HK-2 (cell line): ENCODE data around the gene DGCR2.
"Not testable (repeated sequence)": the region's sequence is repeated elsewhere in the genome, so short reads cannot be mapped to it uniquely, and the experiment has no call there.

ENCODE experiments used
- DNase-seq: peaks from one replicate; pipeline ENCODE4 v3.0.0-alpha.2; 2018; ENCODE audit not compliant: unreplicated experiment

The DGCR2 gene

DNA sequence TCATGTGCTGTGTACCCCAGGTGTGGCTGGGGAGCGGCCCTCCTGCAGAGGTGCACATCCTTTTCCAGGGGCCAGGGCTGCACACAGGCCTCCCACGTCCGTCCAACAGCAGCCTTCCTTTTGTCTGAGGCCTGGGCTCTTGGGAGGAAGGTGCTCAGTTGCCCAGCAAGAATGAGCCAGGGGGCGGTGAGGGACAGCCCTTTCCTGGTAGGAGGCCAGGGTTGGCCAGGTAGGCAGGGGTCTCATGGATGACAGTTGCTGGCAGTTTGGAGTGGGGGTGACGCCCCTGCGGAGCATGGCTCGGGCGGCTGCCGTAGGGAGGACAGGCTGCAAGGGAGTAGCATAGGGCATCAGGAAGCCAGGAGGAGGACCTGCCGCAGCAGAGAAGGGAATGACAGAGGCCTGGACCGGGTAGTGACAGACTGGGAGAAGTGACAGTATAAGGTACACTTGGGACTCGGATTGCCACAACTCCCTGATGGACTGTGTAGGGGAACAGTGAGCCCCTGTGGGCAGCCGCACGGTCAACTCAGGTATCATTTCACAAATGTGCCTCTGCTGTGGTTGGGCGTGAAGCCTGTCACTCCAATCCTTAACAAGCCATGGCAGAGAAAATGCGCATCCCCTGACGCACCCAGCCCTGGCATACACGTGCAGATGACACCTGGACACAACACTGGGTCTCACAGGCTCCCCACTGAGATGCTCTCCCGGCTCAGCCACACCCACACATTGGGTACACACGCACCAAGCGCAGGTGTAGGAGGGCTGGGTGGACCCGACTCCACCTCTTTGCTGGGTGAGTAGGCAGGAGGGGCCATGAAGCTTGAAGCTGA is 79.7 kb downstream of the DGCR2 start:
- no peak for DNase-seq

DNA sequence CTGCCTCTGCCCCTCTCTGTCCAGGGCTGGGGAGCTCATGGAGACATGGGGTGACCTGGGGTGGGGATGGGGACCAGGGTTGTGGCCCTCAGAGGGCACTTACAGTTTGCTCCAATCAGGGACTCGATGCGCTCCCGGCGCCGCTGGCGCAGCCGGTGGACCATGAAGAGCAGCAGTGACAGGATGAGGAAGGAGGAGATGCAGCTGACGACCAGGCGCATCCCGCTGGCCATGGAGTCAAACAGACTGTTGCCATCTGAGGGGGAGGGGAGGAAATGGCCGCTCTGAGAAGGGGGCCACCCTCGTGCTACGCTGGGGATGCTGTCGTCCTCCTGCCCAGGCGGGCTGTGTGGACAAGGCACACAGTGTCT is 80.5 kb downstream of the DGCR2 start:
- no peak for DNase-seq

DNA sequence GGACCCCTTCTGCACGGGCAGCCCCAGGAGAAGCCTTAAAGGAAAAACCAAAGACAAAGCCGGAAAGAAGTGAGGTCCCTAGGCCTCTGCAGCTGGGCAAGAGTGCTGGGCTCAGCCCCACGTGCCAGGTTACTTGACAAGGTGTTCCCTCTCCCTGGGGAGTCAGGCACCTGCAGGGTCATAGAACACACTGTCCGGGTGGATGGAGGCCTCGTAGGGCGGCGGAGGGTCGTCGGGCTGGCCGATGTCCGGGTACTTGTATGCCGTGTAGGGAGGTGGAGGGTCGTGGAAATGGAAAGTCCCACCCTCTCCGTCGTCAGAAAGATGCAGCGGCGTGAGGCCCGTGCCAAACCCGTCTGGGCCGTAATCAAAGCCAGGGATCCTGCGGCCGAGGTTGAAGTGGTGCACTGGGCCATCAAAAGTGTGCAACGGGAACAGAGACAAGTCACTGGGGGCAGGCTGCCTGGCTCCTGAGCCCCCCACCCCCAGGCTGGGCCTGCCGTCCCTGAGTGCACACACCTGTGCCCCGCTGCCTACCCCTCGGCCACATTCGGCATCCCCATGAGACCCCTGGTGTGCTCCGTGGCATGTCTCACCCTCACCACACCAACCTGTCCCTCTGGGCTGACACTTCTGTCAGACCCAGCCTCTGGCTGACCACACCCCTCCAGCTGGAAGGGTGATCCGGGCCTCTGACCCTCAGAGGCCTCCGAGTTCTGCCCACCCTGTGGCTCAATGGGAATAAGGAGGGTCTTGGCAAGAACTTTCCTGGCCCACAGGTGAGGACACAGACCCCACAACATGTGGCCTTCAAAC is 81.1 kb downstream of the DGCR2 start:
- no peak for DNase-seq

DNA sequence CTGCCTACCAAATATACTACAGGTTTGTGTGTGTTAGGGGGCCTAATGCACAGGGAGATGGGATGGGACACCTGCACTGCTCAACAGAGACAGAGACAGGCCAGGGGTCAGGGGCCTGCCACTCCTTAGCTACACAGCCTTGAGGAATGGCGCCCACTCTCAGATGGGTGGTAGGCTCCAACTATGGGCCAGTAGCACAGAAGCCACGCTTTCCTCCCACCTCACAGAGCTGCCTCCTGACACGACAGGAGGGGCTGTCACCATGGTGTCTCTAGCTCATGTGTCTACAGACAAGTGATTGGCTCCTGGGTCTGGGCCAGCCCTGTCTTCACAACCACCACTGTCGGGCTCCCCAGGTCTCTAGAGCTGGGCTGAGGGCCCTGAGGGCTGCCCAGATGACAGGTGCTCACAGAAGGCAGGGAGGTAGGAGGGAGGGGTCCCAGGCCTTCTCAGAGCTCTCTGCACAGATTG is 81.8 kb downstream of the DGCR2 start:
- DNase-seq, result no peak

DNA sequence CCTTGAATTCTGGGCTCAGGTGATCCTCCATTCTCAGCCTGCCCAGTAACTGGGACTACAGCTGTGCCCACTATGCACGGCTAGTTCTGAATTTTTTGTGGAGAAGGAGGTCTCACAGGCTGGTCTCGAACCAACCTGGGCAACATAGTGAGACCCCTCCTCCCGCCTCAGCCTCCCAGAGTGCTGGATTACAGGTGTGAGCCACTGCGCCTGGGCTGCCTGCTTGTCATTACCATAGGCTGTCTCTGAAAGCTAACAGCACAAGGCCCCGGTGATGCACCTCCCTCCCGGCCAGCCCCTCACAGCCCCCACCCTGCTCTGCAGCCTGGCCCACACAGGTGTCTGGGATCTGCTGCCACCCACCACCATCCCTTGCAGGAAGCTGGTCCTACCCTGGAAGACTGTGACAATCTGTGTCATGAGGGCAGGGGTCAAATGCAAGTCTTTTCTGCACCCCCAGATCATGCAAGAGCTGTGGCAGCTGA is 82.4 kb downstream of the DGCR2 start:
- no peak for DNase-seq

DNA sequence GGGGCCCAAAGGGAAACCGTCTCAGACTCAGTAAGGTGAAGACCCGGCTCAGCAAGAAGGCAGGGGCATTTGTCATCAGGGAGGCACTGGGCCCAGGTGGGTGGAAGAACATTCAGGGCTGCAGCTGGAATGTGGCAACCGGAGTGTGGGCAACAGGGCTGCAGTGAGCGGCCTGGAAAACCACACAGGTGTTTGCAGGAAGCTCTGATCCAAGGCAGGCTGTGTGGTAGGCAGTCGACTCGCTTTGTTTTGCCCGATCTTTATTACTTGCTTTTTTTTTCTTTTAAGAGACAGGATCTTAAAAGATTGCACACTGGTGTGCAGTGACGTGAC is 82.8 kb downstream of the DGCR2 start:
- DNase-seq, result no peak

DNA sequence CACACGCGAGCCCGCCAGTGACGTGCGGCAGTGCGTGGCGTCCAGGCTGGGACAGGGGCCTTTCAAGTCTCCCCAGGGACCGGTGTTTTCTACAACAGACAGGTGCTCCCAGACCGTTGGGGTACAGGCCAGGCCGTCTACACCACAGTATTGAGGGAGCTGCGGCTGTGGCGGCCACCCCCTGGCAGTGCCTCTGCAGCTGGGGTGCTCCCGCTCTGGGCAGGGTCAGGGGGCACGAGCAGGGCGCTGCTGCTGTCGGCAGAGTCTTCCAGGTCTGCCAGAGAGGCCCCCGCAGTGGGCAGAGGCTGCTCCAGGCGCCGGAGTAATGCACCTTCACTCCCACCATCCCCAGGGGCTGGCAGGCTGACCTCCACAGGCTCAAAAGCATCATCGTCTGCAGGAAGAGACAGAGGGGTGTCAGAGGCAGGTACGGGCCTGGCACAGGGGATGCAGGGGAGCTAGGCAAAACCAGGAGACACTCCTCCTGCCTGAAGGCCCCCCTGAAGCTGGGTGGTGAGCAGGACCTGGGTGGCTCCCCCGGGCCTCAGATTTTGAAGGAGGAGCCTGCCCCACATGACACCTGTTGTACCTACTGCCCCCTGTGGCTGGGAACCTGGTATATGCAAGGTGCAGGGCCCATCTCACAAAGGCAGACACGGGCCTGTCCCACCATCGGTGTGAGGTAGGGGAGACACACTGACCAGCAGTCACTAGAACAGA is 83.3 kb downstream of the DGCR2 start:
- DNase-seq, result no peak

DNA sequence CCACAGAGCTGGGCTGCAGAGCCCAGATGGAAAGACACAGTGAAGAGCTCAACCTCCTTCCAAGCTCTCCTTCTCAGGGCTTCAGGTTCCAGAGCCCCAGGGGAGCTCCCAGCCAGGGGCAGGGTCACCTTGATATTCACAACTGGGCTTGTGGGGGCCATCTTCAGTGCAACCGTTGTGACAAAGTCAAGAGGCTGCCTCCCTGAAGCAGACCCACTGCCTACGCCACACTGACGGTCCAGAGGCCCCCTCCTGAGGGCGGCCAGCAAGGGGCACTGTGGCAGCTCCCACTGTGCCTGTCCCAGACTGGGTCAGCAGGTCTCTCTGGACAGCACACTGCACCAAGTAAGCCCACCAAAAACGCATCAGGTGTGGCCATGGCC is 84.1 kb downstream of the DGCR2 start:
- DNase-seq, result no peak

DNA sequence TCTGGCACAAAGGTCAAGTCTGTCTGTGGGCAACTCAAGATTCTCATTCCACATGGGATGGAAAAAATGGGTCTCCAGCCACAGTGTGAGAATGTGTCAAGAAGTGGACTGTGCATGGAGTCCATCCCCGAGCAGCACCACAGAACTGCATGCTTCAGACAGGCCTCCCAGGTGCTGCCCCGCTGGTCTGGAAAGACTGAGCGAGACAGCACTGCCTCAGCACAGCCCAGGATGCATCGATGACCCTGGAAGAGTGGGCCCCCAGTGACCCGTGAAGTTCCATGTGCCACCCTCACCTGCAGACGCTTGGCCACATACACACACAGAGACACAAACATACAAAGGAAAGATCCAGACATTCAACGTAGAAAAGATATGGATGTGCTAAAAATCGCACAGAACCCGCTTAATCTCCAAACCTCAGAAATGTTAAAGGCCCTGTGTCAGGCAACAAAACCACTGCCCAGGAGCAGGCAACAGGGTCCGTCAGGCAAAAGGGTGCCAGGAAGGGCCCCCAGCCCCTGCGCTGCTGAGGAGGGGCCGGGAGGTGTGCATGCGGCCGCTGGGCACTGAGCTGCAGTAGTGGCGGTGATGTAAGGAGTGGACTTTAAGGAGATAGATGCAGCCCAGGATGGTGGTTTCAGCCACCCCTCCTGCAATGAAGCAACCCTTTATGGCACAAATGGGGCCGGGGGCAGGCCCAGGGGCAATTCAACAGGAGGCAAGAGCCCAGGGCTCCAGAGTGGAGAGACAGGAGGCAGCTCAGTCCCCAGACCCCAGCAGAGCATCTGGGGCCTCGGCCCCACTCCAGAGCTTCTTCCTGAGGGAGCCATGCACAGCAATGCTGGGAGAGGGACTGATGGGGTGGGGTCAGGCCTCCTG is 84.7 kb downstream of the DGCR2 start:
- no peak for DNase-seq

DNA sequence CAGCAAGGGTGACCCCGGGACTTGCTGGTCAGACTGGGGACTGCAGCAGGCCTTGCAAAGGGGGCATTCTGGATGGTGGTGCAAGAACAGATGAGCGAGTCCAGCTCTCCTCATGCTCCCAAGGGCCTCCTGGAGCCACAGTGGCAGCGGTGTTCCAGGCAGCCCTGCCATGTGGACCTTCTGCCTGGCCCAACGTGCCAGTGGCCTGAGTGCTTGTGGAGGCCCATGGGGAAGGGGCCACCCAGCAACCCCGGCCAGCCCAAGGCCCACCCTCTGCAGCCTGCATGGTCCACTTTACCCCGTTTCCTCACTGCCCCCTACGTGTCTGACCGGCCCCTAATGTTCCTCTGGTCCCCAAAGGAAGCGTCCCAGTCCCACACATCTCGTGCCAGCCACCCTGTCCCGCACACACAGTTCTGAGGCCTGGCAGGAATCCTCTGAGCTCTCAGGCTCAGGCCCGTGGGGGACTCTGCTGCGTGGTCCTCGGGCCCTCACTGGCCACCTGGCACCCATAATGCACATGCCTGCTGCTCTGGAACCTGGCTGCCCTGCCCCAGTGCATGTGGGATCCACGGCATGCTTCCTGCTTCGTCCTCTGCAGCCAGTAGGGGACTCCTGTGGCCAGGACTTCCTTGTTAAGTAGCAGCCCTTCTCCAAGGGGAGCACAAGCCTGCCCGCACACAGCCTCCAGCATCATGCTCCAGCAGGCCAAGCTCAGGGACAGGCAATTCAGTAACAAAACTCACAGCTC is 85.5 kb downstream of the DGCR2 start:
- DNase-seq, result peak; percentile 25

DNA sequence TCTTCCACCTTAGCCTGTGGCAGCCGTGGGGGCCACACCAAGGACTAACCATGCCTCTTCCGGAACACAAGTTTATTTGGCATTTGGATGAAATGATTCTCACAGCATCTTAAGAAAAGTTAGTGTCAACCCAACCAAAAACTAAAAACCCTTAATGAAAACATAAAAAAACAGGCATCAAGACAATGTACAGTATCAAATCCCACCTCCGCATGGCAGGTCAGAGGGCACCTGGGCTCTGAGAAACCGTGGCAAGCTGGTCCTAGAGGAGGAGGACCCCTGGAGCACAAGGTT is 86.0 kb downstream of the DGCR2 start:
- no peak for DNase-seq

DNA sequence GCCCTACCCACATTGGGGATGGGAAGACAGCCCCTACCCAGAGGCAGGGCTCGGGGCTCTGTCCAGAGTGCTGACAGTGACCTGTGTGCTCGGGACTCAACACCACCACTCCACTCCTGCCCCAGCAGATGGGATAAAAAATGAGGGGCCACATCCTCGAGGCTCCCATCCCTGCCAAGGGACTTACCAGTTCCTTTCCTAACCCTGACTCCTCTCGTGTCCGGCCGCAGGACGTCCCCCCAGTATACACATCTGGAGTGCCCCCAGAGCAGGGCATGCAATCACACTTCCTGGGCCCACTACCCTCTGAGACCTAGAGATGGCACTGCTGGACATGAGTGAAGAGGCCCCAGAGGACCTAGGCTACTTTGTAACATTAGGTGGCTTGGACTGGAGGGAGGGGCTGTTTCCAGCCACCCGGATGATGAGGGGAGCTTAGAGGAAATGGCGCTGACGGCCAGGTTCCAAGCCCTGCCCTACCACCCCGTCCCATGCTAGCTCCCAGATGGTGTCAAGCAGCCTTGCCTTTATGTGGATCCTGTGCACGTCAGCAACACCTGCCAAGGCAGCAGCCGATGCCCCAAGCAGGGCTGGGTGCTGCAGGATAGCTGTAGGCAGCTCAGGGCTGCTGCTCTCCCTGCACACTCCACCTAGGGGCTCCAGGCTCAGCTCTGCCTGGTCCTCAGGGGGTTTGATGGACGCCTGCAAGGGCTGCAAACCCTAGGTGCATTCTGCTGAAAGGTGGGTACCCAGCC is 86.6 kb downstream of the DGCR2 start:
- DNase-seq, result no peak

DNA sequence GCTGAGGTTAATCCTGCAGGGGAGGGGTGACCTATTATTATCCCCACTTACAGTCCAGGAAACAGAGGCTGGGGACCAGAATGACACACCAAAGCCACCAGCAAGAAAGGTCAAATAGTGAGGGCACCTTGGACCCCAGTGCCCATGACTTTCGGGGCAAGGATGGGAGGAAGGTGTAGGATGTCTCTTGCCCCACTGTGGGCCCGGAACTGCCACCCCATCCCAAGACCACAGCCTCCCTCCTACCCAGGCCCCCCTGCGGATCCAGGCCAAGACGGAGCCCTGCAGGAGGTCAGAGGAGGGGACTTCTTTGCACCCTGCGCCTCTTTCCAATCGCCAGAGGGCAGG is 87.1 kb downstream of the DGCR2 start:
- not testable (repeated sequence) for DNase-seq

DNA sequence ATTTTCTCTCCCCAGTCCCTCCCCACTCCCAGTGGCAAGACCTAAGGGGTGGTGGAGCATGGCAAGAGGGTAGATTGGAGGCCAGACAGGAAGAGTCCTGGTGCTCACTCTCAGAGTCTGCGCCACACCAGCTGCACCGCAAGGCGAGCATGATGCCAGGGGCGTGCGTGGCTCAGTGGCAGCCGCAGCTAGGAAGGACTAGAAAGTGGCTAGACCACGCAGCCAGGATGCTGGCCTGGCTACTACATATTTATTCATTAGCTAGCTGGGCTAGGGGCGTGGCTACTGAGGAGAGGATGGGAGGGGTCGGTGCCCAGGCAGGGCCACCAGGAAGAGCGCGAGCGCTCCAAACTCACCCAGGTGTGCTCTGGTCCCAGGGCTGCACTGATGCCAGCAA is 87.5 kb downstream of the DGCR2 start:
- not testable (repeated sequence) for DNase-seq

DNA sequence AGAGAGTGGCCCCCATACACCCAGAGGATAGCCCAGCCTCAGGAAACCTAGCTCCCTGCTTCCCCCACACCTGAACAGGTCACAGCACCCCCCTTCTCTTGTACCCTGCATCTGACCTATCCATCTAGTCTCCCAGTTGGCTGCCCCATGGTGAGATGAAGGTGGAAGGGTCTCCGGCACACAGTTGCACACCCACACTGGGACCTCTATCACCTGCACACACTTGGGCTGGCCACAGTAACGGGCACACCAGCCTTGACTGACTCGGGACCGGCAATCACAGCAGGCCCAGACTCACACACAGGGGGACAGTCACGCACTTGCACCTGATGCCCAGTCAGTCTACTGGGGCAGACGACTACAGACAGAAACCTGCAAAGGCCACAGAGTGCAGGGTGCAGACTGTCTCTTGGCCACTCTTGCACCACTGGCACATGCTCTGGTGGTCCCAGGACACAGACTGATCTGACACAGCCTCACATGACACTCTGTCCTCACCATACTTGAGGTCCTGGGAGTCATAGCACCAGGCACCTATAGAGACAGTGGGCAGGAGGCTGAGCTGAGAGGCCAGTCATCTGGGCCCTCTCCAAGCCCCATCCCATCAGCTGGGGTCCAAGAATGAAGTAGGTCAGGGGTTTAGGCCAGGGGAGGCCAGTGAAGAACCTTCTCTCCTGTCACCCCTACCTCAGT is 88.0 kb downstream of the DGCR2 start:
- DNase-seq, result not testable (repeated sequence)

DNA sequence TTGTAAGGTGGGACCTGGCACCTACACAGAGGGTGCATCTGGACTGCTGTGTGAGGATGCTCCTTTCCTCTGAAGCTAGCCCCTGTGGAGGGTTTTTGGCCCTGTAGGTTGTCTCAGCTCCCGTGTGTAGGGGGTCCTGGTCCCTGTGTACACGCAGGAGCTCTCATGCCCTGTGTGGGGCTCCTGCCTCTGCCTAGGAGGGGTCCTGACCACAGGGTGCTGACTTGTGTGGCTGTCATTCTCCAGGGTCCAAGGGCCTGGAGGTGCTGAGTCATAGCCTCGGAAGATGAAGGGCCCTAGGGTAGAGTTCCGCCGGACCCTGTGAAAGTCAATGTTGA is 88.7 kb downstream of the DGCR2 start:
- not testable (repeated sequence) for DNase-seq

DNA sequence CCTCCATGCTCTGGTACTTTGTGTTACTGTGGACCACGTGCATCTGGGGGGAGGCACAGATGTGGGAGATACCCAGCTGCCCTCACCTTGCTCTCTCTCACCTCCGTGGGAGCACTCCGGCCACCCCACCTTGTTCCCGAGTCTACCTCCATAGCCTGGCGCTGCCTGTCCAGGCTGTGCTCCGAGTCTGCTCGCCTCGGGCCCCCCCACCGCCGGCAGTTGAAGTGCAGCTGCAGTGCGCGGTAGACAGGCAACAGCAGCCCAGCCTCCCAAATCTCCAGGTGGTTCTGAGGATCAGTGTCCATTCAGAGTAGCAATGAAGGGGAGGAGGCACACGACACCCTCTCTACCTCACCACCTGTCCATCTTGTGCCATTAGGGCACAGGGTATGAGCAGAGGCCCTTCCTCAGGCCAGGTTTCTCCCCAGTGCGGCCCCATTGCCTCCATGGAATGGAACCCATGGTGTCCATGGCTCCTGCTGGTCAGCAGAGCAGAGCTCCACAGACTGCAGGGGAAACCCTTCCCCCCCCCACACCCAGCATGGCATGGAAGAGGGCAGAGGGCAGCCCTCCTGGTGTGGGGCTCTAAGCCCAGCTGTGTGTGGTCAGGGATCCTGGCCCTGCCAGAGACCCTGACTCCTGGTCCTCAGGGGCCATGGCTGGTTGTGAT is 89.2 kb downstream of the DGCR2 start:
- not testable (repeated sequence) for DNase-seq

DNA sequence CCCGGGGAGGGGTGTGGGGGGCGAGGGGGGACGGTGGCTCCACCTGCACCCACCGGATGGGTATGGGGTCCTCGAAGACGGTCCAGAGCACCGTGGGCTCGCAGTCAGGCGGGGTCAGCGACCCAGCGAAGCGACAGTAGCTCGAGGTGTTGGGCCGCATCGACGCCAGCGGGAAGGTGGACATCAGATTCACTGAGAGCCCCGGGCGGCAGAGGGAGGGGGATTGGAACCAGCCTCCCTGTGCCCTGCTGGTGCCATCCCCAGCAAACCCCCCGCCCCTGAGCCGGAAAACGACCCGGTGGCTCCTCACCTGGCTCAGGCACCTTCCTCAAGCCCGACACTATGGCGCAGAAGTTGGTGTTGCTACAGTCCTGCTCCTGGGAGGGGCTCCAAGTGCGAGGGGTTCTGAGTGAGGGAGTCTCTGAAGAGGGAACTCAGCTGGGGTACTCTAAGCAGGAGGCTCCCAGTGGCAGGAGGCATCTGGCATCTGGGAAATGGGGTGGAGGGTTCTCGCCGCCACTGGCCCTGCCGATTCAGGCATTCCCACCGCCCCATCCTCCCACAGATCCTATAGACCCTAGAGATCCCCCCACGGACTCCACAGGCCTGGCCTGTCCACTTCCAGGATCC is 89.9 kb downstream of the DGCR2 start:
- DNase-seq, result not testable (repeated sequence)

DNA sequence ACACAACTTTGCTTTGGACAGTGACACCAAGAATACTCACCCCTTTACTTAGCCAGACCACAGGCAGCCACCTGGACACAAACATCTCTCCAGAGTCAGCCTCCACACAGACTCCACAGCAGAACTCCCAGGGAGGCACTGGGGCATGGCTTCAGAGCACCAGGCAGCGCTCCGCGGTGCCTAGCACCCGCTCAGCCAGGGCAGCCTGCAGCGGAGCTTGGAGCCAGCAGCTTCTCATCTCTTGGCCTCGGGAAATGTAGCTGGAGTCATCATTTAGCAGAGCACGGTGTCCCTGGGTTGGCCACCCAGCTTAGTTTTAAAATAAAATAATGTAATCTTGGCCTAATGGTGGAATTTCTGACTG is 91.3 kb downstream of the DGCR2 start:
- DNase-seq, result not testable (repeated sequence)
